SIG-M5 (cell line): ENCODE data around the gene DEUP1.
"Not testable (repeated sequence)": the region's sequence is repeated elsewhere in the genome, so short reads cannot be mapped to it uniquely, and the experiment has no call there.

Source experiments
- DNase-seq: peaks from one replicate; lab custom pipeline; 2025; lab: John Stamatoyannopoulos, UW

The DEUP1 gene

GRCh38 chr11:93330446-93330984 lies at the start of gene DEUP1:
TSS of gene DEUP1 (plus strand) at chr11:93330742. CDS start at chr11:93332260, 1,518 bp downstream.
- DNase-seq = no peak

GRCh38 chr11:93285430-93285829 lies 45.1 kb upstream of the DEUP1 start:
- DNase-seq = no peak

- no peak for DNase-seq
Observed at GRCh38 chr11:93287434-93287833, 43.1 kb upstream of the DEUP1 start.

GRCh38 chr11:93288079-93288478 lies 42.5 kb upstream of the DEUP1 start:
- no peak for DNase-seq

GRCh38 chr11:93288767-93289166 lies 41.8 kb upstream of the DEUP1 start:
- no peak for DNase-seq

GRCh38 chr11:93289782-93290463 lies 40.6 kb upstream of the DEUP1 start:
- DNase-seq = no peak

- no peak for DNase-seq
Observed at GRCh38 chr11:93291110-93291509, 39.4 kb upstream of the DEUP1 start.

GRCh38 chr11:93291898-93292297 lies 38.6 kb upstream of the DEUP1 start:
- no peak for DNase-seq

- DNase-seq = no peak
Observed at GRCh38 chr11:93295921-93296575, 34.5 kb upstream of the DEUP1 start.

GRCh38 chr11:93303689-93304088 lies 26.9 kb upstream of the DEUP1 start:
- no peak for DNase-seq

- not testable (repeated sequence) for DNase-seq
Observed at GRCh38 chr11:93314399-93314798, 16.1 kb upstream of the DEUP1 start.

- no peak for DNase-seq
Observed at GRCh38 chr11:93319224-93319839, 11.2 kb upstream of the DEUP1 start.

GRCh38 chr11:93320230-93320629 lies 10.3 kb upstream of the DEUP1 start:
- DNase-seq = no peak

- DNase-seq = no peak
Observed at GRCh38 chr11:93322207-93322606, 8.3 kb upstream of the DEUP1 start.

- no peak for DNase-seq
Observed at GRCh38 chr11:93323747-93324146, 6.8 kb upstream of the DEUP1 start.

GRCh38 chr11:93324500-93324899 lies 6.0 kb upstream of the DEUP1 start:
- DNase-seq = no peak

- DNase-seq = no peak
Observed at GRCh38 chr11:93326681-93327080, 3.9 kb upstream of the DEUP1 start.

- no peak for DNase-seq
Observed at GRCh38 chr11:93329936-93330445, 551 bp upstream of the DEUP1 start.

GRCh38 chr11:93340223-93340622 lies 9.7 kb downstream of the DEUP1 start:
- DNase-seq = no peak

- no peak for DNase-seq
Observed at GRCh38 chr11:93344855-93345333, 14.4 kb downstream of the DEUP1 start.

GRCh38 chr11:93348930-93349329 lies 18.4 kb downstream of the DEUP1 start:
- DNase-seq = no peak

GRCh38 chr11:93350835-93351234 lies 20.3 kb downstream of the DEUP1 start:
- DNase-seq = no peak

GRCh38 chr11:93359396-93359795 lies 28.9 kb downstream of the DEUP1 start:
- DNase-seq = no peak
